Subcutaneous abdominal adipose tissue (tissue), 5 donors: ENCODE data around the gene TINCR.
"Not testable (repeated sequence)": the region's sequence is repeated elsewhere in the genome, so short reads cannot be mapped to it uniquely, and the experiment has no call there.

Source experiments
- H3K27ac ChIP-seq: one replicate; pipeline ENCODE4 v1.7.0; 2013; ENCODE audit warnings: low read depth, mild to moderate bottlenecking, inconsistent platforms, low read length, moderate library complexity
- H3K27me3 ChIP-seq, 5 donors: one replicate each; pipeline ENCODE4 v1.7.0; 2013; ENCODE audit warnings: low read length in 5 of 5, inconsistent platforms in 1 of 5; ENCODE audit not compliant: control insufficient read depth in 5 of 5, insufficient read depth in 4 of 5
- H3K36me3 ChIP-seq, 5 donors: one replicate each; pipeline ENCODE4 v1.7.0; 2013; ENCODE audit warnings: low read length in 5 of 5; ENCODE audit not compliant: control insufficient read depth in 5 of 5, insufficient read depth in 5 of 5
- H3K4me1 ChIP-seq, 5 donors: one replicate each; pipeline ENCODE4 v1.7.0; 2013; ENCODE audit warnings: low read length in 5 of 5, mild to moderate bottlenecking in 3 of 5, moderate library complexity in 1 of 5; ENCODE audit not compliant: control insufficient read depth in 5 of 5, insufficient read depth in 5 of 5
- H3K4me3 ChIP-seq, 5 donors: one replicate each; pipeline ENCODE4 v1.7.0; 2013; ENCODE audit warnings: low read length in 5 of 5, low read depth in 1 of 5
- H3K9ac ChIP-seq, 5 donors: one replicate each; pipeline ENCODE4 v1.7.0; 2013; ENCODE audit warnings: low read length in 5 of 5, mild to moderate bottlenecking in 4 of 5, moderate library complexity in 3 of 5
- H3K9me3 ChIP-seq, 5 donors: one replicate each; pipeline ENCODE4 v1.7.0; 2013; ENCODE audit warnings: low read length in 5 of 5; ENCODE audit not compliant: control insufficient read depth in 5 of 5
- donor health status: healthy.
- donor health status: healthy.
- donor health status: healthy.
- donor health status: healthy.
- donor health status: healthy.

Gene TINCR

GRCh38 chr19:5567360-5567969 is at the start of gene TINCR:
TINCR (minus strand) TSS chr19:5567953.
- Histone ChIP-seq H3K27me3 (peaks cover 19 to 39% (median 26%) of the 10 kb centered on the region in 5 donors), H3K4me3 (peak within 1 kb of the TSS in 2 of 5 donors; percentile 42 to 44), H3K4me1 (peaks cover 0 to 7% (median 3%) of the 10 kb centered on the region in 5 donors), H3K36me3 (no peaks in the 10 kb centered on the region), H3K27ac (no peak within 1 kb of the TSS), H3K9ac (no peak within 1 kb of the TSS), H3K9me3 (no peaks in the 10 kb centered on the region)

GRCh38 chr19:5617080-5617479 is 49.3 kb upstream of the TINCR start:
- Histone ChIP-seq H3K9ac (no peak overlapping the region), H3K9me3 (no peaks in the 10 kb centered on the region), H3K4me3 (no peak overlapping the region), H3K27me3 (no peaks in the 10 kb centered on the region), H3K36me3 (peaks cover 27 to 72% (median 68%) of the 10 kb centered on the region in 5 donors), H3K27ac (no peak overlapping the region), H3K4me1 (peaks cover 2 to 33% (median 30%) of the 10 kb centered on the region in 5 donors)

- peaks cover 0 to 22% (median 17%) of the 10 kb centered on the region in 5 donors for H3K4me1 ChIP-seq
- no peaks in the 10 kb centered on the region for H3K27me3 ChIP-seq
- H3K9ac ChIP-seq = no peak overlapping the region
- no peak overlapping the region for H3K27ac ChIP-seq
- H3K4me3 ChIP-seq = no peak overlapping the region
- peaks cover 28 to 77% (median 72%) of the 10 kb centered on the region in 5 donors for H3K36me3 ChIP-seq
- H3K9me3 ChIP-seq = no peaks in the 10 kb centered on the region
Measured at GRCh38 chr19:5615756-5616327, 48.1 kb upstream of the TINCR start.

- H3K4me3 ChIP-seq = no peak overlapping the region
- no peak overlapping the region for H3K27ac ChIP-seq
- H3K9ac ChIP-seq = no peak overlapping the region
- no peaks in the 10 kb centered on the region for H3K9me3 ChIP-seq
- H3K27me3 ChIP-seq = no peaks in the 10 kb centered on the region
- H3K36me3 ChIP-seq = peaks cover 23 to 81% (median 79%) of the 10 kb centered on the region in 5 donors
- H3K4me1 ChIP-seq = no peaks in the 10 kb centered on the region
Measured at GRCh38 chr19:5612891-5613865, 45.4 kb upstream of the TINCR start.

- Histone ChIP-seq H3K27ac (no peak overlapping the region), H3K4me1 (no peaks in the 10 kb centered on the region)
Measured at GRCh38 chr19:5609881-5610448, 42.2 kb upstream of the TINCR start.

GRCh38 chr19:5608766-5609165 is 41.0 kb upstream of the TINCR start:
- not testable (repeated sequence) for H3K9ac ChIP-seq, H3K27me3 ChIP-seq, H3K4me3 ChIP-seq, H3K4me1 ChIP-seq, H3K9me3 ChIP-seq, H3K27ac ChIP-seq
- H3K36me3 ChIP-seq = peaks cover 20 to 87% (median 85%) of the 10 kb centered on the region in 5 donors

More at GRCh38 chr19:5609881-5610448, 42.2 kb upstream of the TINCR start:
- peaks cover 25 to 88% (median 86%) of the 10 kb centered on the region in 5 donors for H3K36me3 ChIP-seq
- H3K4me3 ChIP-seq = no peak overlapping the region
- no peaks in the 10 kb centered on the region for H3K27me3 ChIP-seq
- no peak overlapping the region for H3K9ac ChIP-seq
- H3K9me3 ChIP-seq = no peaks in the 10 kb centered on the region

GRCh38 chr19:5608291-5608690 is 40.5 kb upstream of the TINCR start:
- H3K4me1 ChIP-seq = peaks cover 0 to 2% (median 0%) of the 10 kb centered on the region in 5 donors
- no peak overlapping the region for H3K27ac ChIP-seq
- H3K27me3 ChIP-seq = no peaks in the 10 kb centered on the region
- H3K9me3 ChIP-seq = no peaks in the 10 kb centered on the region
- H3K4me3 ChIP-seq = no peak overlapping the region
- peaks cover 22 to 87% (median 85%) of the 10 kb centered on the region in 5 donors for H3K36me3 ChIP-seq
- no peak overlapping the region for H3K9ac ChIP-seq

- Histone ChIP-seq H3K27ac (no peak overlapping the region), H3K4me1 (peaks cover 0 to 2% (median 0%) of the 10 kb centered on the region in 5 donors), H3K27me3 (no peaks in the 10 kb centered on the region), H3K36me3 (peaks cover 22 to 87% (median 85%) of the 10 kb centered on the region in 5 donors), H3K9ac (no peak overlapping the region), H3K9me3 (no peaks in the 10 kb centered on the region), H3K4me3 (no peak overlapping the region)
Measured at GRCh38 chr19:5607318-5608275, 39.8 kb upstream of the TINCR start.

GRCh38 chr19:5605362-5605761 is 37.6 kb upstream of the TINCR start:
- Histone ChIP-seq H3K9me3 (no peaks in the 10 kb centered on the region), H3K4me1 (peaks cover 0 to 2% (median 0%) of the 10 kb centered on the region in 5 donors), H3K9ac (no peak overlapping the region), H3K4me3 (no peak overlapping the region), H3K27ac (no peak overlapping the region), H3K36me3 (peaks cover 13 to 93% (median 86%) of the 10 kb centered on the region in 5 donors), H3K27me3 (no peaks in the 10 kb centered on the region)
